LNCAP (cell line): ENCODE measurements around the gene SSR4.

Experiments used
- TF ChIP-seq, protein P1 (sequence below): fragments of 450-650 bp; IDR thresholded peaks from 2 replicates; pipeline ENCODE4 v1.5.1; 2017; ENCODE audit warnings: mild to moderate bottlenecking

The SSR4 gene

DNA sequence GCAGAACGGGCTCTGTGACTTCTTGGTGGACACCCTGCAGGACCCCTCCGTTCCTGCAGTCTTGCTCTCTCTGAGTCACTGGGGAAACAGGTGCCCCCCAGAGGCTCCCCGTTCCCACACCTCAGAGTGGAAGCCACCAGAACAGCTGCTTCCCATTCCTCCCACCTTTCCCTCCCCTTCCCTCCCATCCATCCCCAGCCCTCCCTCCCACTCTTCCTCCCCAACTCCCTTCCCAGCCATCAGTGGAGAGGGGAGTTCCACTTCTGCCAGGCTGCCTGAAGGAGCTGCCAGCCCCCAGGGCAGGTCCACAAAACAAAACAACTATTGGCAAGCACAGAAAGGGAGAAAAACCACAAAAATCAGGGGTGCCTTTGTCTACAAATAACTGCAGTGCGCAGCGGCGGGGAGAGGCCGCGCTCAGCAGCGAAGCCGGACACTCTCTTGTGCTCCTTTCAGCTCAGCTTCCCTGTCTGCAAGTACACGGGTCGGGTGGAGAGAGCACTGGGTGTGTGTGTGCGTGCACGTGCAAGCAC lies 8.1 kb downstream of the SSR4 start:
- TF ChIP-seq, protein P1, sequence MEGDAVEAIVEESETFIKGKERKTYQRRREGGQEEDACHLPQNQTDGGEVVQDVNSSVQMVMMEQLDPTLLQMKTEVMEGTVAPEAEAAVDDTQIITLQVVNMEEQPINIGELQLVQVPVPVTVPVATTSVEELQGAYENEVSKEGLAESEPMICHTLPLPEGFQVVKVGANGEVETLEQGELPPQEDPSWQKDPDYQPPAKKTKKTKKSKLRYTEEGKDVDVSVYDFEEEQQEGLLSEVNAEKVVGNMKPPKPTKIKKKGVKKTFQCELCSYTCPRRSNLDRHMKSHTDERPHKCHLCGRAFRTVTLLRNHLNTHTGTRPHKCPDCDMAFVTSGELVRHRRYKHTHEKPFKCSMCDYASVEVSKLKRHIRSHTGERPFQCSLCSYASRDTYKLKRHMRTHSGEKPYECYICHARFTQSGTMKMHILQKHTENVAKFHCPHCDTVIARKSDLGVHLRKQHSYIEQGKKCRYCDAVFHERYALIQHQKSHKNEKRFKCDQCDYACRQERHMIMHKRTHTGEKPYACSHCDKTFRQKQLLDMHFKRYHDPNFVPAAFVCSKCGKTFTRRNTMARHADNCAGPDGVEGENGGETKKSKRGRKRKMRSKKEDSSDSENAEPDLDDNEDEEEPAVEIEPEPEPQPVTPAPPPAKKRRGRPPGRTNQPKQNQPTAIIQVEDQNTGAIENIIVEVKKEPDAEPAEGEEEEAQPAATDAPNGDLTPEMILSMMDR: no peak

DNA sequence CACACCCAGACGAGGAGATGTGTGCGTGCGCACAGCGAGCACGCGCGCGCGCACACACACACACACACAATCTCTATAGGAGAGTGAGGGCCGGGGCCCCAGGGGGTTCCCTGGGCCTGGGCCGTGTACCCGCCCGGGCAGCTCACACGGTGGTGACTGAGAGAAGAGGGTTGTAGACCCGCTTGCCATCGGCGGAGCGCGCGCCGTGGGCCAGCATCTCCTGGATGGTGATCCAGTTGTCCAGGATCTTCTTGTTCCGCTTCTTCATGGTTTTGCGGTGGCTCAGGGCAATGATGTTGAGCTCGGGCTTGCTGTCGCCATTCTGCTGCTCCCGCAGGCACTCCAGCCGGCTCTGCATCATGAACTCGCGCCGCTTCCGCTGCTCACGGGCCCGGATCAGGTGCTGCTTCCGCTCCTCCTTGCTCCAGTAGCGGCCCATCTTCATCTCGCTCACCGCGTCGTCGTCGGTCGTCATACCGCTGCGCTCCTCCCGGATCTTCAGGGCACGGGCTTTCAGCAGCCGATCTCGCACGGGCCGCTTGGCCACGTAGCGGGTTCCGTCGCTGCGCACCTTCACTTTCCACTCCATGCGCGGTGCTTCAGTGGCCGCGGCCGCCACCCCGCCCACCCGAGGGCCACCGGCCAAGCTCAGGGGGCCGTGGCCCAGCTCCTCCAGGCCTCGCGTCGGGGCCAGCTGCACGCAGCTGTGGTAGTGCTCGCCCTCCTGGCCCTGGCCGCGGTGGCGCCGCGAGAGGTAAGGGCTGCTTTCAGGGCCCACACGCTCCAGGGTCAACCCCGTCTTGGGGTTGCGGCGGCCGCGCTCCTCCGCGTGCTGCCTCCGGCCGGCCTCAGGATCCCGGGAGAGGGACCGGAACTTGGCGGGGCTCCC lies 9.0 kb downstream of the SSR4 start:
- TF ChIP-seq, protein P1: no peak

DNA sequence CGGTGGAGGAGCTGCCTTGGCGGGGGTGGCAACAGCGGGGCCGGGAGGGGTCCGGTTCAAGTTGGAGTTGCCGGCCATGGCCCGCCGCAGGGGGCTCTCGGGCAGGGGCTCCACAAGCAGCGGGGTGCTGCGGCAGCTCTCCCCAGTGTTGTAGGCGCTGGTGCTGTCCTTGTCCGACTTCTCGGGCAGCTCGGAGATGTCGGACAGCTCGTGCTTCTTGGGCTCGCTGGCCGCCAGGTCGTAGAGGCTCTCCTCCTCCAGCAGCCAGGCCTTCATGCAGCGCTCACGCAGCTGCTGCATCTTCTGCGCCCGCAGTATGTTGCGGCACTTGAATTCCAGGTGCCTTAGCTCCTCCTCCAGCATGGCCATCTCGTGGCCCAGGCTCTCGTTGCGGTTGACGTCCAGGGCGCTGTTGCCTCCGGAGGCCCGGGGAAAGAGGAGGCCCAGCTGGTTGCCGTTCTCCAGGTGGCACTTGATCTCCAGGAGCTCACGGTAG lies 9.7 kb downstream of the SSR4 start:
- TF ChIP-seq, protein P1: no peak

DNA sequence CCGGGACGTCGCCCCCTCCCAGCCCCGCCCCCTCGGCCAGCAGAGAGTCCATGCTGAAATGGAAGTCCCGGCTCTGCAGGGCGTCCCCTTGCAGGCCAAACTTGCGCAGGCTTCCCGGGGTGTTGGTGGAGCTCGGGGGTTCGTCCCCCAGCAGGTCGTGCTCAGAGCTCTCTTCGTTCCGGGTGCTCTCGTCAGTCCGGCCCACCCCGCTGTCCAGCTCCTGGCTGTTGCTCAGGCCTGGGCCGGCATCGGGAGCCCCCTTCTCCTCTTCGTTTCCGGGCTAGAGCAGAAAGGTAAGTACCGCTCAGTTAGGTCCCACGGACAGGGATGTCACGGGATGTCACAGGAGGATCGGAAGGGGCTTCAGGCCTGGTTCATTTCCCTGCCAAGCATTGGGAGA lies 10.2 kb downstream of the SSR4 start:
- TF ChIP-seq, protein P1: no peak

DNA sequence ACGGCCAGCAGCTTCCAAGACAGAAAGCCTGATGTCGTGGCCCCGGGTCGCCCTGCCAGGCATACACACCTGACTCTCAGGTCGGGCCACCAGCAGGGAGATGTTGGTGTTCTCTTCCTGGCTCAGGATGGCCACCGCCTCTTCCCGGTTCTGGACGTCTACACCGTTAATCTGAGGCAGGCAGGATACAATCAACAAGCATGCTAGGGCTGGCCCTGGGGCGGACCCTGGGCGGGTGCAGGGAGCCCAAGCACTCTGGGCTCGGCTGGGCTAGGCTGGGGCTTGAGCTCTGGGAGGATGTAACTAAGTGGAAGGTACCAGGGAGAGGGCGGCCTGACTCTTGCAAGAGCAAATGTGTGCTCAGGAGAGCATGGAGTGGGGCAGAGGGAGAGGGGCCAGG lies 11.0 kb downstream of the SSR4 start:
- TF ChIP-seq, protein P1: no peak

DNA sequence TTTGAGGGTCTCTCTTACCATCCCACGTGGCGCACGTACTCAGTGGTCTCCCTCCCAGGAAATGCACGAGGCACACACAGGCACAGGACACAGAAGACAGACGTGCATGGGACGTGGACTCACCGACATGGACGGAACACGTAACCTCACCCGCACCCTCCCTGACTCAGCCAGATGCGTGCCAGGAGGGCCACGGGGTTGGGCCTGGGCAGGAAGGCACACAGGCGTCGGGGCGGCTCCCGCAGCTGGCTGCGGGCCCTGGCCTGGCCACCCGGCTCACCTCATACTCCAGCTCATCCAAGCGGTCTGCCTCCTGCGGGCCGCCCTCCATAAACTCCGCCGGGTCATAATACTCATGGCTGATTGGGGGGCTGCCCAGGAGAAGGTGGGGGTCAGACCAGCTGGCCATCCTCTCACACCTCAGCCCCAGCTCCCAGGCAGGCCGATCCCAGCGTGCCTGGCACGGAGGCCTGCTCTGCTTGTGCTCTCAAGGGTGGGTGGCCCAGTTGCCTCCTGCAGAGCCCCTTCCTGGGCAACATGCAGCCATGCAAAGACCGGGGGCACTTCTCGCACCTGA lies 12.6 kb downstream of the SSR4 start:
- TF ChIP-seq, protein P1: no peak

DNA sequence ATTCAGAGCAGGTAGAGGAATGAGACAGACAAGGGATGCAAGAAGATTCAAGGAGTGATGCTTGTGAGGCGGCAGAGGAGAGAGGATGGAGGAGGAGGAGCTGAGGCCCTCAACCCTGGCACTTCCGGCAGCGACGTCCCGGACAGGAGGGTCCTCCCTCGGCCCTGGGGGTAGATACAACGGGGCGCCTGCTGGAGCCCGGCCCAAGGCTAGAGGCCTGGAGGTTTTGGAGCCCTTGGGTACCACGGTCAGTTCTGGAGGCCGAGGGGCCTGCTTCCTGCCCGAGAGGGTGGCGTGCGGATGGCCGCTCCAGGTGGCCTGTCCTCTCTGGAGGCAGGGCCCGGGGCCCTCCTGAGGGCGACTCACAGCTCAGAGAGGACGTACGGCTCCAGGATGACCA lies 13.5 kb downstream of the SSR4 start:
- TF ChIP-seq, protein P1: no peak
